NCI-H446 treated with DMSO at 0.1 percent for 48 hours (cell line): ENCODE data around the gene MRPS35.
A peak's percentile ranks its signal among the peaks of the same experiment; 100 is the strongest.
"Not testable (repeated sequence)": the region's sequence is repeated elsewhere in the genome, so short reads cannot be mapped to it uniquely, and the experiment has no call there.

Experiments used
- DNase-seq: peaks from one replicate; lab custom pipeline; 2025; lab: John Stamatoyannopoulos, UW

MRPS35 gene

GRCh38 chr12:27709212-27709931, 1.3 kb upstream of the MRPS35 start:
- no peak for DNase-seq

GRCh38 chr12:27709932-27710591, 570 bp upstream of the MRPS35 start:
- no peak for DNase-seq

- no peak for DNase-seq
Observed at GRCh38 chr12:27711317-27711682, 668 bp downstream of the MRPS35 start.

- DNase-seq, result no peak
Observed at GRCh38 chr12:27711967-27712366, 1.3 kb downstream of the MRPS35 start.

GRCh38 chr12:27723212-27723611, 12.6 kb downstream of the MRPS35 start:
- no peak for DNase-seq

GRCh38 chr12:27730097-27730588, 19.5 kb downstream of the MRPS35 start:
- no peak for DNase-seq

- no peak for DNase-seq
Observed at GRCh38 chr12:27732281-27732680, 21.6 kb downstream of the MRPS35 start.

GRCh38 chr12:27733052-27733656, 22.5 kb downstream of the MRPS35 start:
- no peak for DNase-seq

GRCh38 chr12:27733791-27734190, 23.2 kb downstream of the MRPS35 start:
- DNase-seq, result no peak

GRCh38 chr12:27734321-27734720, 23.7 kb downstream of the MRPS35 start:
- DNase-seq, result not testable (repeated sequence)

- DNase-seq, result no peak
Observed at GRCh38 chr12:27743601-27744000, 33.0 kb downstream of the MRPS35 start.

- DNase-seq, result not testable (repeated sequence)
Observed at GRCh38 chr12:27745734-27746133, 35.1 kb downstream of the MRPS35 start.

- peak; percentile 7 for DNase-seq
Observed at GRCh38 chr12:27747111-27747820, 36.6 kb downstream of the MRPS35 start.

GRCh38 chr12:27751386-27752047, 40.9 kb downstream of the MRPS35 start:
- no peak for DNase-seq

- no peak for DNase-seq
Observed at GRCh38 chr12:27754795-27755194, 44.2 kb downstream of the MRPS35 start.

- DNase-seq, result no peak
Observed at GRCh38 chr12:27756670-27757195, 46.1 kb downstream of the MRPS35 start.

GRCh38 chr12:27762757-27763156, 52.1 kb downstream of the MRPS35 start:
- no peak for DNase-seq

- no peak for DNase-seq
Observed at GRCh38 chr12:27766587-27766986, 56.0 kb downstream of the MRPS35 start.

GRCh38 chr12:27769142-27769673, 58.6 kb downstream of the MRPS35 start:
- no peak for DNase-seq

- DNase-seq, result no peak
Observed at GRCh38 chr12:27771481-27772327, 61.1 kb downstream of the MRPS35 start.
